ENCODE results near the gene LDHD.

DNA sequence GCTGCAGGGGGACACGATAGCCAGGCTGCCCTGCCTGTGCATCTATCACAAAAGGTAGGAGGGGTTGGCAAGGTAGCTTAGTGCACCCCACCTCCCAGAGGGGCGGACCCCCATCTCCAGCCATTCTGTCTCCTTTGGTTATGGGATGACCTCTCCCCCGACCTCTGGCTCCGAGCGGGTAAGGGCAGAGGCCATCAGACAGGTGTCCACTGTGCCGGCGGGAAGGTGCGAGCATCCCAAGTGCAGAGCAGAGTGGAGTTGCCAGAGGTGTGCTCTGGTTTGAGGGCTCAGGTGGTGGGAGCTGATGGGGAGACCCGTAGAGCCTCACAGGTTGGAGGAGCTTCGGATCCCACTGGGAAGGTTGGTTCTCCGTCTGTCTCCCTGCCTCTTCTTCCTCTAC is 11.7 kb downstream of the LDHD start:
- no peak for TF ChIP-seq TAF1 (IDR thresholded peaks at IDR 0.05; ENCODE audit: borderline replicate concordance, insufficient read depth, low read length)
- TF ChIP-seq POLR2AphosphoS5 (IDR thresholded peaks at IDR 0.05; ENCODE audit: low read depth, low read length) = no peak
- TF ChIP-seq, protein P1, sequence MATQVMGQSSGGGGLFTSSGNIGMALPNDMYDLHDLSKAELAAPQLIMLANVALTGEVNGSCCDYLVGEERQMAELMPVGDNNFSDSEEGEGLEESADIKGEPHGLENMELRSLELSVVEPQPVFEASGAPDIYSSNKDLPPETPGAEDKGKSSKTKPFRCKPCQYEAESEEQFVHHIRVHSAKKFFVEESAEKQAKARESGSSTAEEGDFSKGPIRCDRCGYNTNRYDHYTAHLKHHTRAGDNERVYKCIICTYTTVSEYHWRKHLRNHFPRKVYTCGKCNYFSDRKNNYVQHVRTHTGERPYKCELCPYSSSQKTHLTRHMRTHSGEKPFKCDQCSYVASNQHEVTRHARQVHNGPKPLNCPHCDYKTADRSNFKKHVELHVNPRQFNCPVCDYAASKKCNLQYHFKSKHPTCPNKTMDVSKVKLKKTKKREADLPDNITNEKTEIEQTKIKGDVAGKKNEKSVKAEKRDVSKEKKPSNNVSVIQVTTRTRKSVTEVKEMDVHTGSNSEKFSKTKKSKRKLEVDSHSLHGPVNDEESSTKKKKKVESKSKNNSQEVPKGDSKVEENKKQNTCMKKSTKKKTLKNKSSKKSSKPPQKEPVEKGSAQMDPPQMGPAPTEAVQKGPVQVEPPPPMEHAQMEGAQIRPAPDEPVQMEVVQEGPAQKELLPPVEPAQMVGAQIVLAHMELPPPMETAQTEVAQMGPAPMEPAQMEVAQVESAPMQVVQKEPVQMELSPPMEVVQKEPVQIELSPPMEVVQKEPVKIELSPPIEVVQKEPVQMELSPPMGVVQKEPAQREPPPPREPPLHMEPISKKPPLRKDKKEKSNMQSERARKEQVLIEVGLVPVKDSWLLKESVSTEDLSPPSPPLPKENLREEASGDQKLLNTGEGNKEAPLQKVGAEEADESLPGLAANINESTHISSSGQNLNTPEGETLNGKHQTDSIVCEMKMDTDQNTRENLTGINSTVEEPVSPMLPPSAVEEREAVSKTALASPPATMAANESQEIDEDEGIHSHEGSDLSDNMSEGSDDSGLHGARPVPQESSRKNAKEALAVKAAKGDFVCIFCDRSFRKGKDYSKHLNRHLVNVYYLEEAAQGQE (IDR thresholded peaks at IDR 0.05; ENCODE audit: insufficient read depth in 1 of 2, low read depth in 2 of 2, low read length in 2 of 2) = no peak
- no peak for TF ChIP-seq SIN3A (IDR thresholded peaks at IDR 0.05; ENCODE audit: borderline replicate concordance, insufficient read depth, low read length)
